Inflammatory macrophage treated with lipopolysaccharide for 1 hour (primary cell): ENCODE data around the gene OR5D16.
"Not testable (repeated sequence)": the region's sequence is repeated elsewhere in the genome, so short reads cannot be mapped to it uniquely, and the experiment has no call there.

Experiments
- DNase-seq, 2 donors: peaks; one replicate each; pipeline ENCODE4 v3.0.0-alpha.2; 2020 to 2022

Gene OR5D16

DNA sequence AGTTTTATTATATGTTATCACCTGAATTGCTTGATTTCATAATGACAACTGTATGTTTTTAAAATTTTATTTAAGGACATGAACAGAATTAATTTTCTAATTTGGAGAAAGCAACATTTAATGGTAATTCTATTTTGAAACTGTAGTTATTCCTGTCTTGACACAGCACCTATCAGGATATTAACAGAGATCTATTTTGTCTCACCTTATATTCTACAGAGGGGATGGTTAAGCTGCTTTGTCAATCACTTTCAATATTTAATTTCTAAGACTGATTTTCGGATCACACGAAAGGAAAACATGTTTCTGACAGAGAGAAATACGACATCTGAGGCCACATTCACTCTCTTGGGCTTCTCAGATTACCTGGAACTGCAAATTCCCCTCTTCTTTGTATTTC is at the start of gene OR5D16:
Gene OR5D16, plus strand, starts transcription at position 301 of the 400 bp plus-strand sequence. Its CDS starts 0 bp downstream, at position 301.
- DNase-seq, result no peak

DNA sequence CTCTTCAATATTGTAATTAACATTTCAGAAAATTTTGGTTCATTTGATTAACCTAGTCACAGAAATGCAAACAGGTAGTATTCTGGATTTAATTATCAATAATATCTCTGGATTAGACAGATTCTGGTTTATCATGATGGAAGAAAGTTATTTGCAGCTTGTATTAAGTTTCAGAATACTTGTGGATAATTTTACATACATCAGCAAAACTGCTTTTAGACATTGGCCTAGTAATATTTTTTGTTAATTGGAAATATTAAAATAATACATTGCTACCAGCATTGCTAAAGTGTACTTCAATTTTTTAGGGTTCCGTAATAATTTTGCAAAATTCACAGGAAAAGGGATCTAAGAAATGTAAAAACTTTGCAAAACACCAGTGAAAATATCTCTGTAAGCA is 46.9 kb upstream of the OR5D16 start:
- no peak for DNase-seq

DNA sequence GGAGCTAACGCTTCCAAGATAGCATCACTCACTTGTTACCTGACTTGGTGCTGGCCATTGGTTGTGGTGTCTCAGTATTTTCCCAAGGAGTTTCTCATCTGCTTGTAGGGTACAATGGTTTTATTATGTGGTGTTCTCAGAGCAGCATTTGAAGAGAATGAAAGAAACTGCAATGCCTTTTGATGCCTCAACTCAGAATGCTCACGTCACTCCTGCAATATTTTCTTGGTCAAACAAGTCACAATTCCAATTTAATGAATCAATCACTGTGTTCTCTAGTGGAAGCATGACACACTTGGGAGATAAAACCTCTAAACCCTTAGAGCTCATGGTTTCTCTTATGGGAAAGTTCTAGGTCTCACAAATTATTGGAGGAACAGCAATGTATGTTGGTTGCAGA is 45.2 kb upstream of the OR5D16 start:
- no peak for DNase-seq

DNA sequence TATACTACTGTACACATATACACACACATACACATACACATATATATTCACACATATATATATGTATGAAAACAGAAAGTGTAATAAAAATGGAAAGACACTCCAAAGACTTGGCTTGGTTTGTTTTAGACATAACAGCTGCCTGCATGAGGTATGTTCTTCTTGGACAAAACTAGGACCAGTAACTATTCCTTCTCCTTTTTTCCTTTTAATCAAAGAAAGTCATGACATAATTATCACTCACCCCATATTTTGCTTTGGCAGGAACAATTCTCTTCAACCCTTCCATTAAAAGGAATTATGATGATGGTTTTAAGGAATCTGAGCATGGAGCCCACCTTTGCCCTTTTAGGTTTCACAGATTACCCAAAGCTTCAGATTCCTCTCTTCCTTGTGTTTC is 43.3 kb upstream of the OR5D16 start, which contains the start of gene OR5D14:
Gene OR5D14, plus strand, starts transcription at position 301 of the 400 bp plus-strand sequence. Its CDS starts 0 bp downstream, at position 301.
- no peak for DNase-seq

DNA sequence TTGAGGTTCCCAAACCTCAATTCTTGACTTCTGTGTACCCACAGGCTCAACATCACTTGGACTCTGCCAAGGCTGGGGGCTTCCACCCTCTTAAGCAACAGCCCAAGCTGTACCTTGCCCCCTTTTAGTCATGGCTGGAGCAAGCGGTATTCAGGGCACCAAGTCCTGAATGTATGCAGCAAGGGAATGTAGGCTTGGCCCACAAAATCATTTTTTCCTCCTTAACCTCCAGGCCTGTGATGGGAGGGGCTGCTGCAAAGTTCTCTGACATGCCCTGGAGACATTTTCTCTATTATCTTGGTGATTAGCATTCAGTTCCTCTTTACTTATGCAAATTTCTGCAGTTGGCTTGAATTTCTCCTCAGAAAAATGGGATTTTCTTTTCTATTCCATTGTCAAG is 32.3 kb upstream of the OR5D16 start:
- no peak for DNase-seq

DNA sequence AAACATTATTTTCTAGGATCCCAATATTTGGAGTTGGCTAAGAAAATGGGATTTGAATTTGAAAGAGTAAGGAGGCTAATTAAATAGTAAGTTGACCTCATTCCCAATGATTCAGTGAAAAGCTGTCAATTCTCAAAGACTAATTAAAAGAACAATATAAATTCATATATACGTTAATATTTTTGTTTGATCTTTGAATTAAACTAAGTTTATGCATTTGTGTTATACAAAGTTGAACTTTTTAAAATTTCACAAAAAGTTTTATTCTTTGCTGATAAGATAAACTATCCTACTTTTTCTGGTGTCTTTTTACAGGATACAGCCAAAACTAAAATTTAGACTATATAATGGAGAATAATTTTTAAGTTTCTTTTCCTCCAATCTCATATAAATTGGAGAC is 27.5 kb upstream of the OR5D16 start, which contains the start of gene OR5L1:
Gene OR5L1, plus strand, starts transcription at position 301 of the 400 bp plus-strand sequence. CDS start 100 bp downstream, outside the sequence.
- DNase-seq, result no peak

DNA sequence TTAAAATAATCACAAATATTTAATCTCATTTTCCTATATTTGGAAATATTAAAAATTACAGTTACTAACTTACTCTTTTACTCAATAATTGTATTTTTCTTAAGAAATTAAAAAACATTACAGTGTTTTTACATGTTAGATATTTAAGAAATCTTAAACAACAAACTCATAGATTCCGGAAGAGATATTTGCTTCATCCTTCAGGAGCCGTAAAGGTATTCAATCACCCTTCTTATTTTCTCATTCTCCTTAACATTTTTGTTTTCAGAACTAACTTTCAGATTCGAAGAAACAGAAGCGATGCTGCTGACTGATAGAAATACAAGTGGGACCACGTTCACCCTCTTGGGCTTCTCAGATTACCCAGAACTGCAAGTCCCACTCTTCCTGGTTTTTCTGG is 19.2 kb upstream of the OR5D16 start, which contains the start of gene OR5D18:
Gene OR5D18, plus strand, starts transcription at position 301 of the 400 bp plus-strand sequence. Its CDS starts 0 bp downstream, at position 301.
- DNase-seq, result no peak

DNA sequence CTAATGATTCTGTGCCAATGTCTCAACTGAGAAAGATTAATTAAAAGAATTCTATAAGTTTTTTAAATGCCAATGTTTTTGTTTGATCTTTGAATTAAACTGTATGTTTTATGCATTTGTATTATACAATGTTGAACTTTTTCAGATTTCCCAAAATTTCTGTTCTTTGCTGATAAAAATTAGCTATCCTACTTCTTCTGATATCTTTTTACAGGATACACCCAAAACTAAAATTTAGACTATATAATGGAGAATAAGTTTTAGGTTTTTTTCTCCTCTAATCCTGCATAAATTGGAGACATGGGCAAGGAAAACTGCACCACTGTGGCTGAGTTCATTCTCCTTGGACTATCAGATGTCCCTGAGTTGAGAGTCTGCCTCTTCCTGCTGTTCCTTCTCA is 11.6 kb upstream of the OR5D16 start, which contains the start of gene OR5L2:
Gene OR5L2, plus strand, starts transcription at position 301 of the 400 bp plus-strand sequence. Its CDS starts 0 bp downstream, at position 301.
- no peak for DNase-seq

DNA sequence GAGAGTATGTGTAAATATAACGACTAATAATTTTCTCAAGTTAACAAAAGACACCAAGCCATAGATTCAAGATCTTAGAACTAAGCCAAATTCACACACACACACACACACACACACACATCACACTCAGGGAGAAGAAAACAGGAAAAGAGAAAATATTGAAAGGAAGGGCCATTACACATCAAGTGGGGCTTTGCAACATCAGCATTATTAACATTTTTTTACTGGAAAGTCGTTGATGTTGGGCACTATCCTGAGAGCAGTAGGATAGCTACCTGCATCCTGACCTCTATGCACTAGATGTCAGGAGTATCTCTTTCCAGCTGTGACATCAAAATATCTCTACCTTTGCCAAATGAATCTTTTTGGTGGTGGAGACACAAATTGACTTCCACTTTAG is 8.9 kb downstream of the OR5D16 start:
- no peak for DNase-seq

DNA sequence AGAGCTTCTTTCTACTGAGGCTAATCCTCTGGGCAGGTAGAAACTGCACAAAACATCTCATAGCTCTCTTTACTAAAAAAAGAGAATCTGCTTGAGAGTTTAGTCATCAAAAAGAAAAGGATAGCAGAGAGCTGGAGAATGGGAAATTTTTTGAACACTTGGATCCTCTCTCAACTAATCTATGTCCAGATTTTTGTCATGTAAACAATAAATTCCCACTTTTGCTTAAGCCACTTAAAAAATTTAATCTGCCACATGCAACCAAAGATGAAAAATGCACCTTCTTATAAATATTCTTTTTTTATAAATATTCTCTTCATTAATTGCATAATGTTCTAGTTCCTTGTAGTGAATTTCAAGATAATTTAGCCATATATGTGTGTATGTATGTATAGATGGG is 10.5 kb downstream of the OR5D16 start:
- DNase-seq, result no peak

DNA sequence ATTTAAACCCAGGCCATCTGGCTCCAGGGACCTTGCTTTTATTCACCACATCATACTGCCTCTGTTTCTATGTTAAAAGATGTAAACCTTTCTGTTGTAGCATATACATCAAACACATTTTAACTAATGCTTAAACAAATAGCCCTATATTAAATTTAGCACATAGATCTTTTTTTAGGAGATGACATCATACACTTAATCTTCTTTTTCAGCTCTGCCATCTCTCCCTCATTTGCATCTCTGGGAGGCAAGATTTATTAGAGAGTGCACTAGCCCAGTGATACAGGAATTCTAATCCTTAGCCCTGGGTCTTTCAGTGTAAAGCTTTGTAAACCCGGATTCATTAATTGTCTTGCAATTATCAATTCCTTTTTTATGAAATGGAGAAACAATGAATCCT is 13.6 kb downstream of the OR5D16 start:
- no peak for DNase-seq

DNA sequence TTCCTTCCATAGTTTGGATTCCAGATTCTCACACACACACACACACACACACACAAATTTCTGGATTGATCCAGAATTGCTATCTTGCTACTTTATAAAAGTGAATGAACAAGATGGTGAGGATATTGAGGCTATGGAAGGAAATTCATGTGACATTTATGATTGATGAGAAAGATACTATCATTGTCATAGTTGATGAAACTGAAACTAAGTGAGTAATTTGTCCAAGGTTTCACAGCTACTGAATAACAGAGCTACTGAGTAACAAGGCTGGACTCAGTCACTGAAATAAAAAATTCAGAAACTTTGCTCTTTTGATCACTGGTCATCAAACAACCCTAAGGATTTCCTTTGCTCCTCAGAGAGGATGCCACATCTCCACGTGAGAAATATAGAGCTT is 16.2 kb downstream of the OR5D16 start:
- no peak for DNase-seq

DNA sequence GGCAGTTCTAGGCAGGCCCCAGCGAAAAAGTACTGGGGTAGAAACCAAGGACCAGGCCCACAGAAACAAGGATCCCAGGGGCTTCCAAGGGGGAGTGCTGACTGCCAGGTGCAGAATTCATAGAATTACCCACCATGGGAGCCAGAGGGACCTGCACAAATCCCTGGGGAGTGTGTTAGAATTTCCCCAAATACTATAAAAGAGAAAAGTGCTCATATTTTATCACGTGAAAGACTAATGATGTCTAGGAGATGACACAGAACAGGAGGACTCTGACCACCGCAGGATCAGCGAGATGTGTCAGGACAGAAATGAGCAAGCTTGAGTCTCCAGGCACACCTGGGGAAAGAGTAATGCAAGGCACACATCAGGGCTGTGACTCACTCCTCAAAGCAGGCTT is 28.8 kb downstream of the OR5D16 start:
- DNase-seq, result not testable (repeated sequence)

DNA sequence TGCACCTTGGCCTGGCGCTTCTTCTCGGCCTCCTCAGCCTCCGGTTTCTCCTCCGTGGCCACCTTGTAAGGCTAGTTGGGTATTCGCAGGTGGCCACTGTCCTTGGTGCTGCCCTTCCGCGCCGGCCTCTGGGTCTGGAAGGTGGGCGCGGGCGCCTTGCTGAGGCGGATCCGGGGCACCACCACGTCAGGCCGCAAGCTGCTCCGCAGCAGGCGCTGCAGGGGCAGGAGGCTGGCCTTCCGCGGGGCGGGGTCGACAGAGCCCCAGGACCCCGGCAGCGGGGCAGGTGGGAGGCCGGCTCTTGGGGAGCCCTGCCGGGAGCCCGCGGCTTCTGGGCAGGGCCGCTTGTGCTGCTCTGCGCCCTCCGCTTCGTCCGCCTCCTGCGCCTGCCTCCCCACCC is 34.2 kb downstream of the OR5D16 start:
- not testable (repeated sequence) for DNase-seq

DNA sequence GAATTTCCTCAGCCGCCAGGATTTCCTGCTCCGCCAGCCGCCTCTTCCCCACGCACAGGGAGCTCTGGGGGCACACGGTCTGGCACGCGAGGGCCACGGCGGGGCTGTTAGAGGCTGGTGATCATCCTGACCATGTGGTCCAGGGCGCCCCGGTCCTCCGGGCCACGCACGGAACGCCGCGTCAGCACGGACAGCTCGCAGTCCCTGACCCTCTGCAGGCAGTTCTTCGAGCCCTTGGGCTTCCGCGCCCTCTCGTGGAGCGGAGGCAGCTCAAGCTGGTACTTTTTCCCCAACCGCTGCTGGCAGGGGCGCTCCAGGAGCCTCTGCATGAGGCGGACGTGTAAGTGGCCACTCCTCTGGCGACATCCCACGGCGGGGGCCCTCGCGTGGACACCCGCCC is 34.6 kb downstream of the OR5D16 start:
- not testable (repeated sequence) for DNase-seq

DNA sequence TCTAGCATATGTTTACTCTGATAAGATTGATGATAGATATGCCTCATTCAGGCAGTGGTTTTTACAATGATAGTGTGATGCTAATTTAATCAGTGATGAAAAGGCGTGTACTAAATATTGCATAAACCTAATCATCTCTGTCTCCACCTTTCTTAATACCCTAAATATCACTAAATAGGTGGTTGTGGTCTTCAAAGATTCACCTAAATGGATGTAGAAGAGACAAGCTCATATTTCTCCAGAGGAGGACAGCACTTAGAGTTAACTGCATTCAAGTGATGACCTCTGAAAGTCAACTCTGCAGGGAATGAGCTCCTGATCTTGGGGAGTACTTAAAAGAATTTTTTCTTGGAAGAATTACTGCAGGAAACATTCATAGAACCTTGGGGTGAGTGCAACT is 44.4 kb downstream of the OR5D16 start, which contains the start of gene TRIM51:
Gene TRIM51, plus strand, starts transcription at position 301 of the 400 bp plus-strand sequence. CDS start 2,132 bp downstream, outside the sequence.
- not testable (repeated sequence) for DNase-seq

DNA sequence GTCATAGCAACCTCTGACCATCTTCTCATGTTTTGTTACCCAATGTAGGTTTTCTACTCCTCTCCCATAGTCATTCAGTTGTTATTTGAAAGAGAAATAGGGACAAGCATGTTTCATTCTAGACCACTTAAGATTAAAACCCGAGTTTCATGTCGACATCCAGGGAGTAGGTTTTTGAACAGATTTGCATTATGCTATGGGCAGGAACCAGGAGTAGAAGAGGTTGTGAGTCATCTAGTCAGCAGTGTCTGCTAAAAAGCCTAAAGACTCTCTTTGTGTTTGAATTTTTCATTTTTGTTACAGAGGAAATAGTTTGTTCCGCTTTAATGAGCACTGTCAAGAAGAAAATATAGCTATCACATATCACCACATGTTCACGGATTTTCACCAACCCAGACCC is 46.4 kb downstream of the OR5D16 start:
- DNase-seq, result not testable (repeated sequence)

DNA sequence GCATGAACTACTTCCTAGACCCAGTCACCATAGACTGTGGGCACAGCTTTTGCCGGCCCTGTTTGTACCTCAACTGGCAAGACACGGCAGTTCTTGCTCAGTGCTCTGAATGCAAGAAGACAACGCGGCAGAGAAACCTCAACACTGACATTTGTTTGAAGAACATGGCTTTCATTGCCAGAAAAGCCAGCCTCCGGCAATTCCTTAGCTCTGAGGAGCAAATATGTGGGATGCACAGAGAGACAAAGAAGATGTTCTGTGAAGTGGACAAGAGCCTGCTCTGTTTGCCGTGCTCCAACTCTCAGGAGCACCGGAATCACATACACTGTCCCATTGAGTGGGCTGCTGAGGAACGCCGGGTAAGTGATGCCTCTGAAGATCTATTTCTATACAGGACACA is 46.9 kb downstream of the OR5D16 start:
- not testable (repeated sequence) for DNase-seq
